Smooth muscle cell (in vitro differentiated cells): ENCODE results near the gene EPHA1. TPM values are rescaled to one million over a fixed set of nuclear protein-coding genes. Genes with fewer than 3 reads are reported as not detected.
A peak's percentile ranks its signal among the peaks of the same experiment; 100 is the strongest.

ENCODE experiments used
- DNase-seq: peaks from one replicate; lab custom pipeline; 2025; ENCODE audit not compliant: unreplicated experiment; lab: John Stamatoyannopoulos, UW
- H2AFZ ChIP-seq: fragments of 200-600 bp; sonication (generic); 2 replicates; pipeline ENCODE4 v1.6.0; 2016; ENCODE audit warnings: antibody characterized with exemption, low read depth, mild to moderate bottlenecking
- H3F3A ChIP-seq: fragments of 200-600 bp; sonication (generic); 2 replicates; pipeline ENCODE4 v1.6.0; 2017; ENCODE audit warnings: antibody characterized with exemption, low read depth
- H3K27ac ChIP-seq: fragments of 200-600 bp; sonication (generic); 2 replicates; pipeline ENCODE4 v1.5.1; 2016; ENCODE audit warnings: low read depth, mild to moderate bottlenecking
- H3K27me3 ChIP-seq: fragments of 200-600 bp; sonication (generic); 2 replicates; pipeline ENCODE4 v1.6.1; 2016; ENCODE audit warnings: low read depth, mild to moderate bottlenecking
- H3K36me3 ChIP-seq: fragments of 200-600 bp; sonication (generic); 2 replicates; pipeline ENCODE4 v1.5.1; 2016; ENCODE audit warnings: low read depth
- H3K4me1 ChIP-seq: fragments of 200-600 bp; sonication (generic); 2 replicates; pipeline ENCODE4 v1.5.1; 2016; ENCODE audit warnings: low read depth
- H3K4me2 ChIP-seq: fragments of 200-600 bp; sonication (generic); 2 replicates; pipeline ENCODE4 v1.6.0; 2016; ENCODE audit warnings: mild to moderate bottlenecking
- H3K4me3 ChIP-seq: fragments of 200-600 bp; sonication (generic); 2 replicates; pipeline ENCODE4 v1.5.1; 2016; ENCODE audit warnings: mild to moderate bottlenecking
- H3K79me2 ChIP-seq: fragments of 200-600 bp; sonication (generic); 2 replicates; pipeline ENCODE4 v1.6.0; 2016; ENCODE audit warnings: low read depth, mild to moderate bottlenecking
- H3K9ac ChIP-seq: fragments of 200-600 bp; sonication (generic); 2 replicates; pipeline ENCODE4 v1.6.0; 2016; ENCODE audit warnings: low read depth
- H3K9me3 ChIP-seq: fragments of 200-600 bp; sonication (generic); replicated peaks from 2 replicates; pipeline ENCODE4 v1.5.1; 2016; ENCODE audit warnings: low read depth
- H4K20me1 ChIP-seq: fragments of 200-600 bp; sonication (generic); 2 replicates; pipeline ENCODE4 v1.6.0; 2016; ENCODE audit warnings: low read depth
- CTCF ChIP-seq: fragments of 200-600 bp; sonication (generic); IDR thresholded peaks from 2 replicates; pipeline ENCODE4 v1.5.1; 2017; ENCODE audit warnings: borderline replicate concordance, mild to moderate bottlenecking, antibody characterized with exemption; ENCODE audit not compliant: insufficient read depth, poor library complexity, severe bottlenecking
- WGBS: methylation state at CpG from one replicate; pipeline ENCODE4 v1.1.7; 2016; ENCODE audit warnings: low lambda C conversion rate; 5-methylcytosine and 5-hydroxymethylcytosine counted together
- polyA plus RNA-seq: library from polyadenylated mRNA; unstranded; fragments of >200 nt; fragmentation: Nextera tagmentation; extraction: Ambion mirVana; gene quantifications from 2 replicates; pipeline ENCODE4 v1.2.1, GENCODE V29; 2016
- total RNA-seq: library from RNA; depleted of rRNA; stranded (reverse); fragments of >200 nt; gene quantifications from 2 replicates; pipeline ENCODE4 v1.2.3, GENCODE V29; 2014

Gene EPHA1
- total and polyA plus RNA-seq, 2 experiments from 2014 or later = 8.7 to 19.1 TPM

DNA sequence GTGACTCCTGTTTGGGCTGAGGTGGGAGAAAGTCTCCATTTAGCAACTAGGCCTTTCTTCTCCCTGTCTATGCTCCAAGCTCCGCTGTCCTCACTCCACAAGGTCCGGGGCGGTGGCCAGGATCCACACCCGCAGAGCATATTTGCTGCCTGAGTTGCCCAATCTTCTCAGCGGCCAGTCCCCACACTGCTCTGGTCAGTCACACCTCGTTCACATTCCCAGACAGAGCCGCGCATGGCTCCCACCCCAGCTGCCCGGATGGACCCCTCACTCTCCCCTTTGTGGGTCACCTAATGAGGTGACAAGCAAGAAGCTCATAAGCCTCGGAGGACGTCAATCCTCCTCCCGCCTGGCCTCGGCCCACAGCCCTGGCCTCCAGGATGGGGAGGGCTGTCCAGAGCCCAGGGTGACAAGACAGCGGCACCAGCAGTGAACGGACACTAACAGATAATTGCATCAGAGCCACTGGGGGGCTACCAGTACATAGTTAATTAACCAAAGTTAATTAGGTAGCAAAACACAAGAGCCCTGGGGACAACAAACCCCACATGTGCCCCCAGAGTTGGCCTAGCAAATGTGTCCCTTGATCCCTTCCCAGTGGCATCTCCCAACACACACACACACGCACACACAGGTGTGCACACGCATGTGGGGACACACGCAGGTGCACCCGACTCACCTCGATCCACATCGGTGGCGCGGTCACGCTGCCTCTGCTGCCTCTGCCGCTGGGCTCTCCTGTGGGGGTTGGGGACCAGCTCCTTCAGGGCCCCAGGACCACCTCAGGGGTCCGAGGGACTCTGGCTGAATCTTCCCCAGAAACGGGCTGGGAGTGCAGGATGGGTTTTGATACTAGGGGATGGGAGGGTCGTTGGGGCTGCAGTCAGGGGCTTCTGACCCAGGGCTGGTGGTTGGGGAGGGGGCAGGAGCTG is 11.8 kb downstream of the EPHA1 start:
- no peak for DNase-seq
- Histone ChIP-seq H3K27me3 (no peaks in the 10 kb centered on the region), H2AFZ (no peak overlapping the region), H3K79me2 (no peaks in the 10 kb centered on the region), H3F3A (peaks cover 7% of the 10 kb centered on the region), H3K4me2 (no peak overlapping the region), H3K36me3 (no peaks in the 10 kb centered on the region), H3K9ac (no peak overlapping the region), H4K20me1 (peaks cover 23% of the 10 kb centered on the region), H3K4me3 (no peak overlapping the region), H3K27ac (no peak overlapping the region), H3K9me3 (no peaks in the 10 kb centered on the region), H3K4me1 (no peaks in the 10 kb centered on the region)
- no peak for TF ChIP-seq CTCF
- 85% methylated on average over 27 of the region's 28 CpGs for WGBS

DNA sequence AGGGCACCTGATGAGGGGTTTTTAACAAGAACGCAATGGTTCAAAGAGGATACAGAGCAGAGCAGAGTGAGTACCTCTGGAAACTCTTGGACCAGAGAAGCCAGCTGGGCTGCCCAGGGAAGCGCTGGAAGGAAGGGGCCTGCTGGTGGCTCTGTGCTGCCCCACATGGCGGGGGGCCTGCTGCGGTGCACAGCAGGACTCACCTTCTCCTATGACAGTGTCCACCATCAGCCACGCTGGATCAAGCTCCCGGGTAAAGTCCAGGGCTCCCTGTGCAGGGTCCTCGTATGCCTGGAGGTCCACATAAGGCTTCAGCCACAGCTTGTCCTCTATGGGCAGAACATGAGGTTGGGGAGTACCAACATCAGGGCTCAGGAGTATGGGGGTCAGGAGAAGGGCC is 12.5 kb downstream of the EPHA1 start:
- no peak for TF ChIP-seq CTCF
- Histone ChIP-seq H3K4me3 (no peak overlapping the region), H2AFZ (no peak overlapping the region), H3K36me3 (no peaks in the 10 kb centered on the region), H4K20me1 (peaks cover 30% of the 10 kb centered on the region), H3K9ac (no peak overlapping the region), H3K9me3 (no peaks in the 10 kb centered on the region), H3K27me3 (no peaks in the 10 kb centered on the region), H3K79me2 (no peaks in the 10 kb centered on the region), H3K27ac (no peak overlapping the region), H3F3A (peaks cover 12% of the 10 kb centered on the region), H3K4me1 (no peaks in the 10 kb centered on the region), H3K4me2 (no peak overlapping the region)
- WGBS = 79% methylated on average over 7 of the region's 7 CpGs
- no peak for DNase-seq

DNA sequence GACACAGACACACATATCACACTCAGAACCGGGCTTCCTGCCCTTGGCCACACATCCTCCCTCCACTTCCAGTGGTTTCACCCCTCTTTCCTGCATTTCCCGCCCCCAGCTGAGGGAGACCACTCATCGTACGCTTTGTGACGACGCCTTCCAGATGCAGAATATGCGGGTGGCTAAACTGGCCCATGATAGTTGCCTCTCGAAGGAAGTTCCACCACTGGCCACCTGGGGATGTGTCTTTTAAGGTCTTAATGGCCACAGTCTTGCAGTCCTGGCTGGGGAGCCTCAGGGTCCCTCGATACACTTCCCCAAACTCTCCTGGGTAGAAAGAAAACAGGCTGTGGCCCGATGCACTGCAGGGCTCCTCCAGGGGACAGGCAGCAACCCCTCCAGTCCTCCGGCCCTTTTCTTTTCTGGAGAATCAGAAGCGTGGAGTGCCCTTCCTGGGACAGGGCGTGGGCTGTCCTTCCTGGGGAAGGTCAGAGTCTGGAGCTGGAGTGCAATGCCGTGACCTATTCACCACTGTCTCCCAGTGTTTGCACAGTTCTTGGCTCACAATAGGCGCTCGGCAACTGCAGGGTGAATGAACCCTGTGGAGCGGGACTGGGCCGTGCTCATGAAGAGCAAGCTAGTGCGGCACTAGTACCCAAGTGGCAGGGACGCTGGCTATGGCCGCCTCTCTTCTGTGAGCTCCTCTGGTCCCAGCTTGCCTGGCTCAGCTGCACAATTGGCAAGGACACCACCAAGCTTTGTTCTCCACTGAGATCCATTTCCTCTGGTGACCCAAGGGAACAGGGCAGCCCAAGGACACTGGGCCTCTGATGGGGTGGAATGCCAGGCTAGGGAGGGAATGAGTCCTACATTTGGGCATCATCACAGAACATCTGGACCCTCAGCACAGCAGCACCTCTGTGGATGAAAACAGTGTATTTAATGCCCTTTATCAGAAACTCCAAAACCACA is 13.2 kb downstream of the EPHA1 start:
- H3K4me2 ChIP-seq = no peak overlapping the region
- no peak overlapping the region for H3K27ac ChIP-seq
- peaks cover 38% of the 10 kb centered on the region for H4K20me1 ChIP-seq
- H3K27me3 ChIP-seq = no peaks in the 10 kb centered on the region
- no peaks in the 10 kb centered on the region for H3K9me3 ChIP-seq
- H3K36me3 ChIP-seq = no peaks in the 10 kb centered on the region
- no peak for DNase-seq
- peaks cover 18% of the 10 kb centered on the region for H3F3A ChIP-seq
- peak; percentile 6 for TF ChIP-seq CTCF
- H3K4me3 ChIP-seq = no peak overlapping the region
- no peaks in the 10 kb centered on the region for H3K79me2 ChIP-seq
- H3K9ac ChIP-seq = no peak overlapping the region
- WGBS = 90% methylated on average over 21 of the region's 21 CpGs
- no peak overlapping the region for H2AFZ ChIP-seq
- H3K4me1 ChIP-seq = no peaks in the 10 kb centered on the region
